CD1c-positive myeloid dendritic cell (primary cell): ENCODE measurements around the gene MIPOL1.
"Not testable (repeated sequence)": the region's sequence is repeated elsewhere in the genome, so short reads cannot be mapped to it uniquely, and the experiment has no call there.

ENCODE experiments used
- DNase-seq: peaks from one replicate; pipeline ENCODE4 v3.0.0-alpha.2; 2016; ENCODE audit errors: extremely low spot score

Gene MIPOL1

GRCh38 chr14:37234222-37234621 is 36.5 kb downstream of the MIPOL1 start:
- no peak for DNase-seq

- not testable (repeated sequence) for DNase-seq
Measured at GRCh38 chr14:37236044-37236443, 38.3 kb downstream of the MIPOL1 start.

GRCh38 chr14:37237094-37237493 is 39.4 kb downstream of the MIPOL1 start:
- no peak for DNase-seq

- DNase-seq = no peak
Measured at GRCh38 chr14:37237735-37238200, 40.0 kb downstream of the MIPOL1 start.

GRCh38 chr14:37241198-37241597 is 43.5 kb downstream of the MIPOL1 start:
- DNase-seq = no peak

- peak; percentile 44 for DNase-seq
Measured at GRCh38 chr14:37246427-37246829, 48.7 kb downstream of the MIPOL1 start.

- no peak for DNase-seq
Measured at GRCh38 chr14:37247791-37248461, 50.2 kb downstream of the MIPOL1 start.

- DNase-seq = no peak
Measured at GRCh38 chr14:37251775-37252174, 54.0 kb downstream of the MIPOL1 start.

- DNase-seq = no peak
Measured at GRCh38 chr14:37252434-37252833, 54.7 kb downstream of the MIPOL1 start.

- DNase-seq = no peak
Measured at GRCh38 chr14:37253905-37254304, 56.2 kb downstream of the MIPOL1 start.

GRCh38 chr14:37254411-37254947 is 56.7 kb downstream of the MIPOL1 start:
- DNase-seq = no peak

GRCh38 chr14:37257501-37258070 is 59.8 kb downstream of the MIPOL1 start:
- no peak for DNase-seq

GRCh38 chr14:37262649-37263048 is 64.9 kb downstream of the MIPOL1 start:
- DNase-seq = no peak

- DNase-seq = no peak
Measured at GRCh38 chr14:37263656-37264236, 66.0 kb downstream of the MIPOL1 start.

- DNase-seq = no peak
Measured at GRCh38 chr14:37268788-37269187, 71.1 kb downstream of the MIPOL1 start.

GRCh38 chr14:37270629-37271028 is 72.9 kb downstream of the MIPOL1 start:
- DNase-seq = no peak

GRCh38 chr14:37272569-37272968 is 74.8 kb downstream of the MIPOL1 start:
- DNase-seq = no peak

GRCh38 chr14:37274652-37275051 is 76.9 kb downstream of the MIPOL1 start:
- DNase-seq = no peak

- DNase-seq = no peak
Measured at GRCh38 chr14:37275963-37276362, 78.2 kb downstream of the MIPOL1 start.

- no peak for DNase-seq
Measured at GRCh38 chr14:37278636-37279538, 81.2 kb downstream of the MIPOL1 start.

GRCh38 chr14:37279818-37280217 is 82.1 kb downstream of the MIPOL1 start:
- no peak for DNase-seq

GRCh38 chr14:37284760-37285159 is 87.0 kb downstream of the MIPOL1 start:
- DNase-seq = no peak
